OCI-M2 (cell line): ENCODE data around the gene SLC12A7.

Source experiments
- DNase-seq: peaks from one replicate; lab custom pipeline; 2025; ENCODE audit not compliant: unreplicated experiment; lab: John Stamatoyannopoulos, UW

Gene SLC12A7

GRCh38 chr5:1054018-1054798 lies 57.7 kb downstream of the SLC12A7 start:
- no peak for DNase-seq

- no peak for DNase-seq
These were observed 58.4 kb downstream of the SLC12A7 start for GRCh38 chr5:1053391-1054017.

GRCh38 chr5:1052641-1053390 lies 59.0 kb downstream of the SLC12A7 start:
- no peak for DNase-seq

GRCh38 chr5:1052076-1052475 lies 59.8 kb downstream of the SLC12A7 start:
- DNase-seq: no peak

GRCh38 chr5:1051366-1051720 lies 60.5 kb downstream of the SLC12A7 start:
- DNase-seq: no peak

- DNase-seq: no peak
These were observed 61.2 kb downstream of the SLC12A7 start for GRCh38 chr5:1050423-1051365.

GRCh38 chr5:1048861-1049838 lies 62.7 kb downstream of the SLC12A7 start:
- DNase-seq: no peak

GRCh38 chr5:1048162-1048721 lies 63.6 kb downstream of the SLC12A7 start:
- no peak for DNase-seq

GRCh38 chr5:1047332-1047965 lies 64.4 kb downstream of the SLC12A7 start:
- no peak for DNase-seq

- DNase-seq: no peak
These were observed 65.8 kb downstream of the SLC12A7 start for GRCh38 chr5:1045960-1046560.

GRCh38 chr5:1044117-1044516 lies 67.7 kb downstream of the SLC12A7 start:
- DNase-seq: no peak

- no peak for DNase-seq
These were observed 68.5 kb downstream of the SLC12A7 start for GRCh38 chr5:1043327-1043726.

- DNase-seq: no peak
These were observed 69.2 kb downstream of the SLC12A7 start for GRCh38 chr5:1042626-1043025.

- DNase-seq: no peak
These were observed 70.4 kb downstream of the SLC12A7 start for GRCh38 chr5:1041225-1042143.

- DNase-seq: no peak
These were observed 71.3 kb downstream of the SLC12A7 start for GRCh38 chr5:1040571-1040970.

GRCh38 chr5:1039706-1040260 lies 72.1 kb downstream of the SLC12A7 start:
- DNase-seq: no peak

- DNase-seq: no peak
These were observed 72.7 kb downstream of the SLC12A7 start for GRCh38 chr5:1039210-1039548.
